GM12873 (cell line): ENCODE data around the gene ATP6V1E1.

Experiments used
- TF ChIP-seq, protein P1 (sequence below): IDR thresholded peaks from 2 replicates; pipeline ENCODE4 v1.5.1; 2012; ENCODE audit warnings: low read depth, mild to moderate bottlenecking, moderate library complexity, low read length, control low read depth; ENCODE audit not compliant: insufficient read depth; ENCODE audit errors: missing control alignments

Gene ATP6V1E1

DNA sequence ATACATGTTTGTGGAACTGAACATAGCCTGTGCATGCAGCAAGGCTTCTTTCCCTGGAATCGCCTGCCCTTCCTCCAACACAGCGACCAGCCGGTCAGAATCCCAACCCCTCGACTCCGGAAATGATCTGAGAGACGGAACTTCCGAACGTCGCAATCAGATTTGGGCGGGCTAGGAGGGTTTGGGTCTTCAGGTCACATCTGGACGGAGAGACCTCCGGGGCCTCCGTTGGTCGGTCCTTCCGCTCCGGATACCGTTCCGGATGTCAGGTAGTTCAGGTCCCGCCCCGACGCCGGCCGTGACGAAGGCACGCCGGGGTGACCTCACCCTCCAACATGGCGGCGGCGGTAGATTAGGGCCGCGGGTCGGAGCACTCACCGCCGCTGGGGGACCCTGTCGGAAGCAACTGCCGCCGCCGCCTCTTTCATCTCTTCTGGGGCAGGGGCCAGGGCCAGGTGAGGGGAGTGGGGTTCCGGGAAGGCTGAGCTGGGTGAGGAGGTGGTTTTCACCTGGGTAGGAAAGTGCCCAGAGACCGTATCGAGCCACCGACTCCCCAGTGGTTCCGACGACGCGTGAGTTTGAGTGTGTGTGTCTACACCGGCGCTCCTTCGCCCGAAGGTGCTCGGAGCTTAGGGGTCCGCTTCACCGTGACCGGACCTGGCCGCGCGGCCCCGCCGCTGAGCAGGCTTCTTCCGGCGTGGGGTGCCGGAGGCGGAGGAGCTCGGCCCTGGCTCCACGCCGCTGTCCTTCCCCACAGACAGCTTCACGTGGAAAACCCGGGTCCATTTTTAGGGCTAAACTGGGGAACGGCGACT is 10.1 kb upstream of the ATP6V1E1 start, which contains the start of gene BCL2L13:
Gene BCL2L13 (plus strand): TSS at position 326 of the 815 bp plus-strand sequence. CDS start 16,955 bp downstream, outside the sequence.
- TF ChIP-seq, protein P1, sequence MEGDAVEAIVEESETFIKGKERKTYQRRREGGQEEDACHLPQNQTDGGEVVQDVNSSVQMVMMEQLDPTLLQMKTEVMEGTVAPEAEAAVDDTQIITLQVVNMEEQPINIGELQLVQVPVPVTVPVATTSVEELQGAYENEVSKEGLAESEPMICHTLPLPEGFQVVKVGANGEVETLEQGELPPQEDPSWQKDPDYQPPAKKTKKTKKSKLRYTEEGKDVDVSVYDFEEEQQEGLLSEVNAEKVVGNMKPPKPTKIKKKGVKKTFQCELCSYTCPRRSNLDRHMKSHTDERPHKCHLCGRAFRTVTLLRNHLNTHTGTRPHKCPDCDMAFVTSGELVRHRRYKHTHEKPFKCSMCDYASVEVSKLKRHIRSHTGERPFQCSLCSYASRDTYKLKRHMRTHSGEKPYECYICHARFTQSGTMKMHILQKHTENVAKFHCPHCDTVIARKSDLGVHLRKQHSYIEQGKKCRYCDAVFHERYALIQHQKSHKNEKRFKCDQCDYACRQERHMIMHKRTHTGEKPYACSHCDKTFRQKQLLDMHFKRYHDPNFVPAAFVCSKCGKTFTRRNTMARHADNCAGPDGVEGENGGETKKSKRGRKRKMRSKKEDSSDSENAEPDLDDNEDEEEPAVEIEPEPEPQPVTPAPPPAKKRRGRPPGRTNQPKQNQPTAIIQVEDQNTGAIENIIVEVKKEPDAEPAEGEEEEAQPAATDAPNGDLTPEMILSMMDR: no peak

DNA sequence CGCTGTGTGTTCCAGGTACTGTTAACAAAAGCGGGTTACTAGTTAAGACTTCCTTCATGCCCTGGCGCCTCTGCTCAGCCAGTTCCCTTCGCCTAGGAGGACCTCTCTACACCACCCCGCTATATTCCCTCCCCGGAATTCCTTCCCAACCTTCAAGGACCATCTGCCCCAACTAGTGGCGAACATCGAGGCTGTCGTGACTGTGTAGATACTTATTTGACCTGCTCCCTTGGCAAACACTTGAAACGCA is 9.6 kb upstream of the ATP6V1E1 start:
- TF ChIP-seq, protein P1: no peak

DNA sequence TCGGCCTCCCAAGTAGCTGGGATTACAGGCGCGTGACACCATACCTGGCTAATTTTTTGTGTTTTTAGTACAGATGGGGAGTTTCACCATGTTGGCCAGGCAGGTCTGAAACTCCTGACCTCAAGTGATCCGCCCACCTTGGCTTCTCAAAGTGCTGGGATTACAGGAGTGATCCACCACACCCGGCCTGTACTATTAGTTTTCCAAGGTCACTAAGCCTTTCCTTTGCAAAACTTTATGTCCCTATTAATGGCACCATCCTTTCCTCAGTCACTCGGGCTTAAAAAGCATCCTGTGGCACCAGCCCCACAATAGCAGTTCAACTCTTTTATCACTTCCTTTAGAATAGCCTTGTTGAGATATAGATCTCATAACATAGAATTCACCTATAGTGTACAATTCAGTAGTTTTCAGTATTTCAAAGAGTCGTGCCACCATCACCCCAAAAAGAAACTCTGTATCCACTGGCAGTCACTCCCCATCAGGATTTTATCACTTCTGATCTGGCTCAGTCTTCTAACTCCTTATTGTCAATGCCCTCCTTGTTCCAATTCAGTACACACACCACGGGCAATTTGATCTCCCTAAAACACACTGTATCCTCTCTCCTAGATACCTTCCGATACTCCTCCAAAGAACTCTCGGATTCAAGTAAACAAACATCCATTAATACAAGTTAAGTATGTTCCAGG is 9.1 kb upstream of the ATP6V1E1 start:
- TF ChIP-seq, protein P1: no peak

DNA sequence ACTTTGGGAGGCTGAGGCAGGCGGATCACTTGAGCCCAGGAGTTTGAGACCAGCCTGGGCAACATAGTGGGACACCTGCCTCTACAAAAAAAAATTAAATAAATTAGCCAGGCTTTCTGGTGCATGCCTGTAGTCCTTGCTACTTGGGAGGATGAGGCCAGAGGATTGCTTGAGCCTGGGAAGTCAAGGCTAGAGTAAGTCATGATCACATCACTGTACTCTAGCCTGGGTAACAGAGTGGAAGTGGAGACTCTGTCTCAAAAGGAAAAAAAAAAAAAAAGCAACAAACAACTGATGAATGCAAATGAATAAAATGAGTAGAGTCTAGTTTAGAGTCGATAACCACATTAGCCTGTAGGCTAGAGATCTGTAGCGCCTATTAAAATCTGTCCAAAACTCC is 6.1 kb upstream of the ATP6V1E1 start:
- TF ChIP-seq, protein P1: no peak

DNA sequence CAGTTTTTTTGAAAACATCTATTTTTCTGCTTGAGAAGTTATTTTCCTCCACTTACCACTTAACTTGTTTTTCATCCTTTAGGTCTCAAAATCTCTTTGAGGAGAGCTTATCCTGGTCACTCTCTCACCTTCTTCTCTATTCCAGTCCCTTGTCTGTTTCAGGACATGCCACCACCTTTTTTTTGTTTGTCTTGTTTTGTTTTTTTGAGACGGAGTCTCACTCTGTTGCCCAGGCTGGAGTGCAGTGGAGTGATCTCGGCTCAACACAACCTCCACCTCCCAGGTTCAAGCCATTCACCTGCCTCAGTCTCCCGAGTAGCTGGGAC is 5.4 kb upstream of the ATP6V1E1 start:
- TF ChIP-seq, protein P1: no peak

DNA sequence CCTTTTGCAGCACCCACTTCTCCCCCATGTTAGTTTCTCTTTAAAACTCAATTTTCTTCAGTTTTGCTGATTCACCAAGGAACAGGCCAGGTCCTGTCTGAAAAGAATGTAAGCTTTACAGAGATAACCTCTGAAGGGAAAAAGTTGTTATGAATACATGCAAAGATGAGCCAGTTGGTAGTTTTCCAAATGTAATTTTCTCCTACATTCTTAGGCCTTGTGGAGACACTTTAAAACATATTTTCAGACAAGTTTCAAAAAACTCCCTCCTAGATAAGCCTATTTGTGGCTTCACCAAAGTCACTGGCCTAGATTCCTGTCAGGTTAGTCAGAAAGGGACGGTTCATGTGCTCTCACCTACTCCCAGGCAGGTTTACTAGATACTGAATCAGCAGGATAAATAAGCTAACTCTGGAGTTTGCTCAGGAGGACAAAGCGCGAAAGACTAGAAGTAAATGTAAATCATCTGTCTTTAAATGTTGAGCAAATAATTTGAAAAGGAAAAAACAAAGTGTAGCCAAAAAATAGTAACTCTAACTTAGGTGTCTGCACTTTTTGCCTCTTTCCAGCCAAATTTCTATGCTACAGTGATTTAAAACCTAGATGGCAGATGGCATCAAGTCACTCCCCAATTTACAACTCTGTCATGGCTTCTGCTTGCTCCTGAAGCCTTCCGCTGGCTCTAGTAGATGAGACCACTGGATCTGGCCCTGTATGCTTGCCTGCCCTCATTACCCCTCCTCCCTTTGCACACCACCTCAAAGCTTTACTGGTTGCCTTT is 4.9 kb upstream of the ATP6V1E1 start:
- TF ChIP-seq, protein P1: no peak

DNA sequence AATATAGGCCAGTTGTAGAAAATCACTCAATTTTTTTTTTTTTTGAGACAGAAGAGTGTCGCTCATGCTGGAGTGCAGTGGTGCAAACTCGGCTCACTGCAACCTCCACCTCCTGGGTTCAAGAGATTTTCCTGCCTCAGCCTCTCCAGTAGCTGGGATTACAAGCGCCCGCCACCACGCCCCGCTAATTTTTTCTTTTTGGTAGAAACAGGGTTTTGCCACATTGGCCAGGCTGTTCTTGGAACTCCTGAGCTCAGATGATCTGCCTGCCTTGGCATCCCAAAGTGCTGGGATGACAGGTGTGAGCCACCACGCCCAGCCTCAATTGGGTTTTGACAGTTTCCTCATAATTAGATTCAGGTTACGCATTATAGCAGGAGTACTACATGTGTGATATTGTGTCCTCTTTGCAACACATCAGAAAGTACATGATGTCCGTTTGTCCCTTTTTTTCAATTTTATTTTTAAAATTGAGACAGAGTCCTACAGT is 2.6 kb upstream of the ATP6V1E1 start:
- TF ChIP-seq, protein P1: no peak
